GM23248 (cell line): ENCODE results near the gene TBC1D2B.

ENCODE experiments used
- EZH2 ChIP-seq: fragments of 200-600 bp; sonication (generic); IDR thresholded peaks from 2 replicates; pipeline ENCODE4 v1.6.1; 2018; ENCODE audit warnings: antibody characterized with exemption, mild to moderate bottlenecking; ENCODE audit not compliant: insufficient read depth, poor library complexity, severe bottlenecking
- EZH2phosphoT487 ChIP-seq: fragments of 200-600 bp; sonication (generic); IDR thresholded peaks from 2 replicates; pipeline ENCODE4 v1.6.1; 2018; ENCODE audit warnings: antibody characterized with exemption, moderate library complexity, mild to moderate bottlenecking, low read depth; ENCODE audit not compliant: insufficient read depth

DNA sequence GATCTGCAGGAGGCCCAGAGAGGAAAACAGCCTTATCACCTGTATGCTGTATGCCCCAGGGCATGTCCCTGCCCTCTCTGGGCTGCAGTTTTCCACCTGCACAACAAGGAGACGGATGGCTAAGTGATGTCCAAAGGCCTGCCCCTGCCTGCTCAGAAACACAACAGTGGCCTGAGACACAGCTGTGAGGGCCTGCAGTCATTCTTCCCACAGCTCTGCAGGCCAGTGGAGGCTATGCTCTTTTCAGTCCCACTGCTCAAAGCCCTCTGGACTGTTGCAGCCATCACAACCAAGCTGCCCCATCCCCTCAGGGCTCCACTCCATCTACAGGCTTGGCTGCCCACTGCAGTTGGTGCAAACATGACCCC, 5.2 kb upstream of the TBC1D2B start:
- TF ChIP-seq EZH2 = no peak
- TF ChIP-seq EZH2phosphoT487 = no peak
